ENCODE results near the gene TVP23C.

Gene TVP23C

DNA sequence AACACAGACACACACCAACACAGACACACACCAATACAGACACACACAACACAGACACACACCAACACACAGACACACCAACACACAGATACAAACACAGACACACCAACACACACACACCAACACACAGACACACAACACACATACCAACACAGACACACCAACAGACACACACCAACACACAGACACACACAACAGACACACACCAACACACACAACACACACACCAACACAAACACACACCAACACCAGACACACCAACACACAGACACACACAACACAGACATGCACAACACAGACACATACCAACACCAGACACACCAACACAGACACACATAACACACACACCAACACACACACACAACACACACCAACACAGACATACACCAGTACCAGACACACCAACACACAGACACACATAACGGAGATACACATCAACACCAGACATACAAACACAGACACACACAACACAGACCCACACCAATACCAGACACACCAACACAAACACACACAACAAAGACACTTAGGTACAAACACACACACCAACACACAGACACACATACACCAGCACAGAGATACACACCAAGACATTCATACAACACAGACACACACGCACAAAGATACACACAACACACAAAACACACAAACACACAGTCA, 98.1 kb downstream of the TVP23C start:
- no peak for DNase-seq (ENCODE audit: low spot score)

DNA sequence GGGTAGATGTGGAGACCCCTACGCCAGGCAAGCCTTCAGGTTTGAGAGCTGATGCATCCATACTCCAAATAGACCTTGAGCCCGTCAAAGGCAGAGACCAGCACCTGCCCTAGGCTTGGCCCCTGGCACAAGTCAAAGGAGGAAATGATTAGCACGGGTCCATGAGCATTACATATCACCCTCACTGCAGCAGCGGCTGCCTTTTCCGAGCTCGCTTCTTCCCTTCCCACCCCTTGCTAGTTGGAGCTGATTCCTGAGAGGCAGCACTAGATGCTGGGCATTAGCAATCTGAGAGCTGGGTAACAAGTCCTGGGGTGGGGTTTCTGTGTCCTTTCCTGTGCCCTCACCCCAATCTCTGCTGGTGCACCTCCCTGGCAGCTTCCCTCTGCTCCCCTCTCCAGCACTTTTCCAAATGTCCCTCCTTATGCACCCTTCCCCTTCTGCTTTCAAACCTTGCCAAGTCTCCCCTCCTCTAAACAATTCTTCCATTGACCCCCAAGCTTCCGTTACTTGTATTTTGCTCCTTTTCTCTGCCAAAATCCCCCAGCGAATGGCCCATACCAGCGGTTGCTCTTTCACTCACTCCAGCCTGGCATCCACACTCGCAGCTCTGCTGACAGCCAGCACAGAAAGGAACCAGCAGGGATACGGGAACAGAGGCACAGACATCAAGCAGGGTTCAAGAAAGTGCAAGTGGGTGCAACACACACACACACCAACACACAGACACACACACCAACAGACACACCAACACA, 98.9 kb downstream of the TVP23C start:
- DNase-seq (ENCODE audit: low spot score) = no peak

DNA sequence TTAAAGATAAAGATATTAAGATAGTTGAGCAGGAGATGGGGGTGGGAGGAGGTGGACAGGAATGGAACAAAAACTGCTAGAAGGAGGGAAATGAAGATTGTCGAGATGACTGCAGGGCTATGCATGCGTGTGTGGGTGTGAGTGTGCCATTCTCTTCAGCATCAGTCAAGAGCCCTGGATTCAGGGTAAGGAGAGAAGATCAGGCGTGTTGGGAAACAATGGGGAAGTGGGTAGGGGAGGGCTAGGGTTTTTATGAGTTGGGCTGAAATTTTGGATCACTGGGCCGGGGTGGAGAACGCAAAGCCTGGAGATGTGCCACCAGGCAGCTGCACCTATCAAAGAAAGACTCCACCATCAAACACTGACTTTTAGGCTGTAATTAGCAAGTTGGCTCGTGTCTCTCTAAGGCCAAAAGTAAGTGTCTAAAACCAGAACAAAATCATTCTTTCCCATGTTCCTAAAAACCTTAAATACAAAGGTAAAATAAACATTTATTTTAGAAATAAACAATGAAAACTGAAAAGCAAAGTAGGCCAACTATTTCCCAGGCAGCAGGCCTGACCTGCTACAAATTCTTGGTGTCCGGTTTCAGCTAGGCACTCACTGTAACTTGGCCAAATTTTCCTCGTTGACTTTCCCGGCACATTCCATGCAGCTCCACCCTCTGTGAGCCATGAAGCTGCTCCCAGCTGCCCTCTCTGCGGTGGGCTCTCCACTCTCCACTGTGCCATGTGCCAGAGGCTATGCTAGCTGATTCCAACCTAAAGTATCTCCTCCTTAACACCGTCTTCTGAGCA, 100.1 kb downstream of the TVP23C start:
- no peak for DNase-seq (ENCODE audit: low spot score)

DNA sequence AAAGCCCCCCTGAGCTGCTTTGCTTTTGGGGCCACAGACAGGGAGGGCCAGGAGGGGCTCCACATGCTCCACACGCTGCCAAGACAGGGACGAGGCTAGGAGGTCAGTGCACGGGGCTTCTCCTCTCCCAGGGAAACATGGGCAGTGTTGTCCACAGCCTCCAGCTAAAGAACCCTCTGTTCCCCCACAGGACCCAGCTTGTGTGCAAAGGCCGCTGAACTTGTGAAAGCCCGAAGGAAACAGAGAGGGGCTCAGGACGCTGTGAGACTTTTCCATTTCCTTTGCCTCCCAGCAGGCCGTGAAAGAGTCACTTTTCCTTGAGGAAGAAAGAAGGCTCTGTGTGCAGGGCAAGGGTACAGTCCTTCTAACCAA, 105.6 kb downstream of the TVP23C start:
- DNase-seq (ENCODE audit: low spot score) = no peak

DNA sequence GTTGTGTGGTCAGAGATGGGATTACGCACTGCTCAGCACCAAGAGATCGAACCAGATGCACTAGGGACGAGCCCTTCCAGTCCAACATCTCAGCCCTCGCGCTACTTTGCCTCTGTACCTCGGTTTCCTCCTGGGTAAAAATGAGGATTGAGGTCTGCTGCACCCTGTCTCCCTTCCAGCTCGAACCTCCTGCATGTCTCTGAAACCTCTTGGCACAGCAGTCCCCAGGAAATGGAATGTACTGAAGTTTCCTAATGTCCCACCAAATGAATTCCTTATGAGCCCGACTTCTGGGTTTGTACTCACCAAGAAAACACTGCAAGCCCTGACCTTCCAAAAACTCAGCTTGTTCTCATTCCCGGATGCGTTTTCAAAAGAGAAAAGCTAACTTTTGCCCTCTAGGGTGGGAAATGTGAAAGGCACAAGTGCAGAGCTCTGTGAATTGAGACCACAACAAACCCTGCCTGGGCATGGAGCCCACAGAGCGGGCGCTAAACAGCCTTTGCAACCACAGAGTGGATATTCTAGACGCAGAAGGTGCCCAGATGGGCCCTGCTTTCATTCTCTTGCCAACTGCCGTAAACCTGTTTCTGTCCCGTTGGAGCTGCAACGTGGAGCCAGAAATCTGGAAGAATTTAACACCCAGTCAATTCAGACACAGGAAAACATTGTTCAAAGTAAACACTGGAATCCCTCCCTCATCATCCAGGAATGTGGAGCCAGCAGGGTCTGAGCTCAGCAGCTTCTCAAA, 106.1 kb downstream of the TVP23C start:
- DNase-seq (ENCODE audit: low spot score) = no peak

DNA sequence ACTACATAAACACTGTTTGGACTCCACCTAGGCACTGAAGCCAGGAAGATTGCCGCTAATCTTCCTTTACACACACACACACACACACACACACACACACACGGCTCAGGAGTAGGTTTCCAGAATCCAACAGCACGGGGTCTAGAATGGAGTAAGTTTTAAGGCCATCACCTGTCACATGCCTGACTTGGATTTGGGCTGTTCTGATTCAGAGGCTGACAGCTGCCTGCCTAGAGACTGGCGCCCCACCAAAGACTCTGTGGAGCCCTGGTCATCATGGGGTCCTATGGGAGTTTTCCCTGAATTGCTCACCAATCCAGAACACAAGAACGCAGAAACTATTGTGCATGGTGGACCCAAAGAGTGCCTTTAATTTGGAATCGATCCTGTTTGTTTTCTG, 106.8 kb downstream of the TVP23C start:
- no peak for DNase-seq (ENCODE audit: low spot score)

DNA sequence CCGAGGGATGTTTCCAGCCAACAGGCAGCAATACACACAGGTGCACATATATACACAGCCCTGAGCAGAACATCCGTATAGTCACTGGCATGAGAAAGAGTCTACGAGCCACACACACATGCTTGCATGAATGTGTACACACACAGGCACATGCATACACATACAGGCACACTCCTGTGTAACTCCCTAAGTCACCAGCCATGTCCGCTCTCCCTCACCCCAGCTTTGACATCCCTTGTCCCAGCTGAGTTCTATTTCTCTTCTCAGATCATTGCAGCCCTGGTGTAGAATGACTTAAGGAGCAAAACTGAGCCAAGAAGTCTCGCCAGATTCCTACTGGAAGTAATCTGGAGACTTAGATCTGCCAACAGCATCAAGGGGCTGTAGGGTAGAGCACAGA, 108.9 kb downstream of the TVP23C start:
- DNase-seq (ENCODE audit: low spot score) = no peak

DNA sequence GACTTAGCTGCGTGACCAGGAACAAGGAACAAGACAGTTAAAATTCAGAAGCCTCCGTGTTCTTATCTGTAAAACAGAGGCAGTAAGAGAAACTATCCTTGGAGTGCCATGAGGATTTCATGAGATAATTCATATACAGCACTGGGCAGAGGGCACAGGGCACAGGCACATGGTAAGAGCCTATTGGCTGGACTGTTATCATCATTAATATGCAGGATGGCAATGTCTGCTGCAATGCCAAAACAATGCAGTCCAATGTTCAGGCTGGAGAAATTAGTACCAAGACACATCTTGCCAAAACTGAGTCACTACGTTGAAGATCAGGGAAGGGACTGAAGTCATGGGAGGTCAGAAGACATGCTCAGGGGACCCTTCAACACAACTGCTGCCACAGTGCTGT, 109.5 kb downstream of the TVP23C start:
- DNase-seq (ENCODE audit: low spot score) = no peak

DNA sequence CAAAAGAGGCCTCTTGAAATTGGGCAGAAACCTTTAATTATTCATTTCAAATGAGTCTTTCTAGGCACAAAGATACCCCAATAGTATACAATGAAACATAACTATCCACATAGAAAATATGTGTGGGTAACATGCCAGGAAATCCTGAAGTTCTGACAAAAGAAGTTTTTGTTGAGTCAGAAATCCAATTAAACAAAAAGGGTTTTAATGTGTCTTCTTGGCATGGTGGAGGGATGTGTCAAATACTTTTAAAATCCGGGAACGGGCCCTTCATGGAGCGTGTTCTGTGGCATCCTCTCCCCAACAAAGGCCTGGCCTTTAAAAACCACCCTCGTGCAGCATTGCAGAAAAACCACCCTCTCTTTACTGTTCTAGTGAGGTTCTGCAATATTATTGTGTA, 110.0 kb downstream of the TVP23C start:
- no peak for DNase-seq (ENCODE audit: low spot score)

DNA sequence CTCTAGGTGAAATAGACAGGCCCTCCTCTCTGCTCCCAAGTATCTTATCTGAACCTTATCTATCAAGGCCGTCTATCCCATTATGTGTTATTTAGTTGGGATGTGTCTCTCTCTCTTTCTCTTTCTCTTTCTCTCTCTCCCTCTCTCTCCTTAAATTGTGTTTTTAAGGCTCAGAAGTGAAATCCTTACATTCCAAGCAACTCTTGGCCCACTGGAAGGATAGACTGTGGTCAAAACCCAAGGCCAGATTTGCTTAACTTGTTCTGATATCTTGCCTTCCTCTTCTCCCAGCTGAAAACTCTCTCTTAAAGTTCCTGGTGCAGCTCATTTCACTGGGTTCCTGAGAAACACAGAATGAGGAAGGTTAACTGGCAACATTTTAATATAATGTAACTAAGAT, 110.5 kb downstream of the TVP23C start:
- no peak for DNase-seq (ENCODE audit: low spot score)
